SKM-1 (cell line): ENCODE results near the gene GSTM5.
A peak's percentile ranks its signal among the peaks of the same experiment; 100 is the strongest.
"Not testable (repeated sequence)": the region's sequence is repeated elsewhere in the genome, so short reads cannot be mapped to it uniquely, and the experiment has no call there.

ENCODE experiments used
- DNase-seq: peaks from one replicate; lab custom pipeline; 2025; ENCODE audit not compliant: unreplicated experiment; lab: John Stamatoyannopoulos, UW

The GSTM5 gene

GRCh38 chr1:109726728-109727373 is 14.8 kb downstream of the GSTM5 start:
- DNase-seq: no peak

GRCh38 chr1:109728870-109729269 is 16.8 kb downstream of the GSTM5 start:
- DNase-seq: no peak

GRCh38 chr1:109730666-109731065 is 18.6 kb downstream of the GSTM5 start:
- no peak for DNase-seq

GRCh38 chr1:109732390-109732881 is 20.4 kb downstream of the GSTM5 start:
- no peak for DNase-seq

GRCh38 chr1:109733236-109733870 is 21.3 kb downstream of the GSTM5 start:
- DNase-seq: no peak

GRCh38 chr1:109739738-109740614 is 27.9 kb downstream of the GSTM5 start:
- peak; percentile 36 for DNase-seq

GRCh38 chr1:109740615-109741373 is 28.7 kb downstream of the GSTM5 start, which contains the start of gene GSTM3:
Gene GSTM3, minus strand, starts transcription at chr1:109741038. Its CDS starts 751 bp downstream, at chr1:109740287.
- DNase-seq: no peak

GRCh38 chr1:109748311-109748710 is 36.3 kb downstream of the GSTM5 start:
- DNase-seq: not testable (repeated sequence)

- DNase-seq: no peak
Observed at GRCh38 chr1:109749221-109749620, 37.2 kb downstream of the GSTM5 start.

- no peak for DNase-seq
Observed at GRCh38 chr1:109750241-109750882, 38.3 kb downstream of the GSTM5 start.

- DNase-seq: no peak
Observed at GRCh38 chr1:109750920-109751319, 38.9 kb downstream of the GSTM5 start.

GRCh38 chr1:109751531-109752260 is 39.6 kb downstream of the GSTM5 start:
- no peak for DNase-seq

- DNase-seq: no peak
Observed at GRCh38 chr1:109754738-109755137, 42.7 kb downstream of the GSTM5 start.

- DNase-seq: not testable (repeated sequence)
Observed at GRCh38 chr1:109756325-109756724, 44.3 kb downstream of the GSTM5 start.

GRCh38 chr1:109756848-109757521 is 44.9 kb downstream of the GSTM5 start:
- DNase-seq: no peak

- no peak for DNase-seq
Observed at GRCh38 chr1:109757936-109758786, 46.1 kb downstream of the GSTM5 start.

GRCh38 chr1:109759513-109760334 is 47.7 kb downstream of the GSTM5 start:
- peak; percentile 37 for DNase-seq
